Loucy (cell line): ENCODE results near the gene CDH24.

Source experiments
- CTCF ChIP-seq: fragments of 200-600 bp; sonication (generic); conservative IDR thresholded peaks from 2 replicates; pipeline ENCODE4 v1.5.1; 2014; ENCODE audit warnings: mild to moderate bottlenecking, antibody characterized with exemption, low read length
- EZH2phosphoT487 ChIP-seq: fragments of 200-600 bp; IDR thresholded peaks from 2 replicates; pipeline ENCODE4 v1.6.1; 2018; ENCODE audit warnings: antibody characterized with exemption, mild to moderate bottlenecking, moderate library complexity, borderline replicate concordance

GRCh38 chr14:23020143-23021128, 36.9 kb downstream of the CDH24 start:
- TF ChIP-seq CTCF (no peak), EZH2phosphoT487 (no peak)
